DOHH2 (cell line): ENCODE measurements around the gene OR4E2.
A peak's percentile ranks its signal among the peaks of the same experiment; 100 is the strongest.

Experiments
- H3F3A ChIP-seq: fragments of 200-600 bp; sonication (generic), shearing (Covaris generic); 2 replicates; pipeline ENCODE4 v1.6.0; 2016; ENCODE audit warnings: antibody characterized with exemption, mild to moderate bottlenecking; ENCODE audit not compliant: control insufficient read depth, insufficient read depth
- H3K27ac ChIP-seq: fragments of 200-600 bp; sonication (generic); 2 replicates; pipeline ENCODE4 v1.5.1; 2014; ENCODE audit warnings: low read depth, mild to moderate bottlenecking, low read length, moderate library complexity
- H3K27me3 ChIP-seq: fragments of 200-600 bp; sonication (generic); 2 replicates; pipeline ENCODE4 v1.6.1; 2014; ENCODE audit warnings: mild to moderate bottlenecking, low read length, mixed read lengths; ENCODE audit not compliant: control insufficient read depth
- H3K36me3 ChIP-seq: fragments of 200-600 bp; sonication (generic); 2 replicates; pipeline ENCODE4 v1.6.1; 2014; ENCODE audit warnings: mild to moderate bottlenecking, low read length, moderate library complexity, mixed read lengths; ENCODE audit not compliant: control insufficient read depth
- H3K4me1 ChIP-seq: fragments of 200-600 bp; sonication (generic); 2 replicates; pipeline ENCODE4 v1.6.1; 2014; ENCODE audit warnings: mild to moderate bottlenecking, low read length, mixed read lengths; ENCODE audit not compliant: control insufficient read depth
- H3K4me2 ChIP-seq: fragments of 200-600 bp; sonication (generic); 2 replicates; pipeline ENCODE4 v1.6.0; 2014; ENCODE audit warnings: mild to moderate bottlenecking, low read length, moderate library complexity
- H3K4me3 ChIP-seq: fragments of 200-600 bp; sonication (generic); 2 replicates; pipeline ENCODE4 v1.5.1; 2014; ENCODE audit warnings: mild to moderate bottlenecking, low read length, mixed read lengths
- H3K79me2 ChIP-seq: fragments of 200-600 bp; sonication (generic); 2 replicates; pipeline ENCODE4 v1.6.1; 2014; ENCODE audit warnings: mild to moderate bottlenecking, low read length, mixed read lengths; ENCODE audit not compliant: control insufficient read depth
- H3K9me2 ChIP-seq: fragments of 200-600 bp; sonication (generic); replicated peaks from 2 replicates; pipeline ENCODE4 v1.6.1; 2014; ENCODE audit warnings: mild to moderate bottlenecking, low read length, mixed read lengths; ENCODE audit not compliant: control insufficient read depth
- H3K9me3 ChIP-seq: fragments of 200-600 bp; sonication (generic); 2 replicates; pipeline ENCODE4 v1.6.1; 2014; ENCODE audit warnings: antibody characterized with exemption, low read length, mixed read lengths; ENCODE audit not compliant: control insufficient read depth, insufficient read depth
- H4K20me1 ChIP-seq: fragments of 200-600 bp; sonication (generic); 2 replicates; pipeline ENCODE4 v1.6.0; 2014; ENCODE audit warnings: low read depth, mild to moderate bottlenecking, antibody characterized with exemption, low read length, moderate library complexity; ENCODE audit not compliant: control insufficient read depth, insufficient read depth
- EZH2phosphoT487 ChIP-seq: fragments of 200-600 bp; sonication (generic); IDR thresholded peaks from 2 replicates; pipeline ENCODE4 v1.6.1; 2017; ENCODE audit warnings: borderline replicate concordance, mild to moderate bottlenecking, antibody characterized with exemption, low read length, moderate library complexity, mixed read lengths
- TF ChIP-seq, protein P1 (sequence below): fragments of 200-600 bp; sonication (generic); IDR thresholded peaks from one replicate; pipeline ENCODE4 v1.5.1; 2014; ENCODE audit warnings: antibody characterized with exemption, mild to moderate bottlenecking, low read depth, low read length; ENCODE audit not compliant: poor library complexity, severe bottlenecking

The OR4E2 gene

DNA sequence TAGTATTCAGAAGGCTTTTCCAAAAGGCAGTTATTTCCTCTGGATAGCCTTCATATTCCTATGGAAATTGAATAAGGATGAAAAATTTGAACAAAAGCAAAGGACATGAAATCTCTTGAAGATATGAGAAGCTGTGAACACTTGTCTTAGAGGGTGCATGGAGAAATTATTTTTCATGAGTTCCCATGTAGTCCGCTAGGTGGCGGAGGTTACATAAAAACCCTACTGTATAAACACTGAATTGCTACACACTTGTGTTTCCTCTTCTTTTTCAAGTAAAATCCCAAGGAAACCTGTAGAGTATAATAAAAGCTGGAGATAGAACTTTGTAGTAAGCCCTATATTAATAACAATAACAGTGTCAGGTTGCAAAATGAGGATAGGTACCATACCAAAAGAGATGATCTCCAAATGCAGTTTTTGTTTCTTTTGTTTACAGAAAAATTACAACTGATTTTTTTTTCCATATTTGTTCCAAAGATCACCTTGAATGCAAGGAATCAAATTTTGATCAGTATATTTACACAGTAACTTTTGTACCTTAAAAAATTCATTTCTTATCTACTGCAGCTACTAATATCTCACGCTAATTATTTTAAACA is 57.8 kb downstream of the OR4E2 start:
- Histone ChIP-seq H3K9me3 (no peaks in the 10 kb centered on the region; the same call in 1 of the 2 replicates), H3K36me3 (no peaks in the 10 kb centered on the region), H3K27me3 (peaks cover 28% of the 10 kb centered on the region), H3K27ac (no peak overlapping the region), H3K4me1 (no peaks in the 10 kb centered on the region), H3K4me2 (no peak overlapping the region), H3K79me2 (no peaks in the 10 kb centered on the region), H3K4me3 (no peak overlapping the region), H3F3A (no peaks in the 10 kb centered on the region), H4K20me1 (no peaks in the 10 kb centered on the region), H3K9me2 (no peaks in the 10 kb centered on the region)
- TF ChIP-seq EZH2phosphoT487, result no peak
- TF ChIP-seq, protein P1, sequence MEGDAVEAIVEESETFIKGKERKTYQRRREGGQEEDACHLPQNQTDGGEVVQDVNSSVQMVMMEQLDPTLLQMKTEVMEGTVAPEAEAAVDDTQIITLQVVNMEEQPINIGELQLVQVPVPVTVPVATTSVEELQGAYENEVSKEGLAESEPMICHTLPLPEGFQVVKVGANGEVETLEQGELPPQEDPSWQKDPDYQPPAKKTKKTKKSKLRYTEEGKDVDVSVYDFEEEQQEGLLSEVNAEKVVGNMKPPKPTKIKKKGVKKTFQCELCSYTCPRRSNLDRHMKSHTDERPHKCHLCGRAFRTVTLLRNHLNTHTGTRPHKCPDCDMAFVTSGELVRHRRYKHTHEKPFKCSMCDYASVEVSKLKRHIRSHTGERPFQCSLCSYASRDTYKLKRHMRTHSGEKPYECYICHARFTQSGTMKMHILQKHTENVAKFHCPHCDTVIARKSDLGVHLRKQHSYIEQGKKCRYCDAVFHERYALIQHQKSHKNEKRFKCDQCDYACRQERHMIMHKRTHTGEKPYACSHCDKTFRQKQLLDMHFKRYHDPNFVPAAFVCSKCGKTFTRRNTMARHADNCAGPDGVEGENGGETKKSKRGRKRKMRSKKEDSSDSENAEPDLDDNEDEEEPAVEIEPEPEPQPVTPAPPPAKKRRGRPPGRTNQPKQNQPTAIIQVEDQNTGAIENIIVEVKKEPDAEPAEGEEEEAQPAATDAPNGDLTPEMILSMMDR, result peak; percentile 84

DNA sequence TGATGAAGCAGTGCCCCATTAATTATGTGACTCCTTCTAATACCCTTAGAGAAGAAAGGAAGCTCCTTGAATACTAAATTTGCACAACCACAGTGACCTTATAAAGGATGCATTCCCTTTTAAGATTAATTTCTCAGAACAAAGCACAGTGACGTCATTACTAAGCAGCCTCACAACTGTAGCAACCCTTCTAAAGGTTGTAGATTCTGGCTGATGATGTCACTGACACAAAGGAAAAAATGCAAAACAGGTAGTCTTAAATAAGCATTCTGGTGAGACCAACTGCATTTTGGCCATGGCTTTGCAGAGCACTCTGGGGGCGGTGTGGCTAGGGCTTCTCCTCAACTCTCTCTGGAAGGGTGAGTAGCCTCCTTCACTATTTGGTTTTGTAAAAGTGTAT is 58.4 kb downstream of the OR4E2 start:
- no peak overlapping the region for H3K27ac ChIP-seq
- no peaks in the 10 kb centered on the region for H3K9me2 ChIP-seq
- no peaks in the 10 kb centered on the region for H3K79me2 ChIP-seq
- H3K27me3 ChIP-seq, result peaks cover 22% of the 10 kb centered on the region
- H3K4me2 ChIP-seq, result no peak overlapping the region
- H3F3A ChIP-seq, result no peaks in the 10 kb centered on the region
- no peaks in the 10 kb centered on the region for H4K20me1 ChIP-seq
- H3K36me3 ChIP-seq, result no peaks in the 10 kb centered on the region
- H3K4me1 ChIP-seq, result no peaks in the 10 kb centered on the region
- H3K4me3 ChIP-seq, result no peak overlapping the region
- no peaks in the 10 kb centered on the region; the same call in 1 of the 2 replicates for H3K9me3 ChIP-seq
- TF ChIP-seq EZH2phosphoT487, result no peak
- TF ChIP-seq, protein P1, result no peak

DNA sequence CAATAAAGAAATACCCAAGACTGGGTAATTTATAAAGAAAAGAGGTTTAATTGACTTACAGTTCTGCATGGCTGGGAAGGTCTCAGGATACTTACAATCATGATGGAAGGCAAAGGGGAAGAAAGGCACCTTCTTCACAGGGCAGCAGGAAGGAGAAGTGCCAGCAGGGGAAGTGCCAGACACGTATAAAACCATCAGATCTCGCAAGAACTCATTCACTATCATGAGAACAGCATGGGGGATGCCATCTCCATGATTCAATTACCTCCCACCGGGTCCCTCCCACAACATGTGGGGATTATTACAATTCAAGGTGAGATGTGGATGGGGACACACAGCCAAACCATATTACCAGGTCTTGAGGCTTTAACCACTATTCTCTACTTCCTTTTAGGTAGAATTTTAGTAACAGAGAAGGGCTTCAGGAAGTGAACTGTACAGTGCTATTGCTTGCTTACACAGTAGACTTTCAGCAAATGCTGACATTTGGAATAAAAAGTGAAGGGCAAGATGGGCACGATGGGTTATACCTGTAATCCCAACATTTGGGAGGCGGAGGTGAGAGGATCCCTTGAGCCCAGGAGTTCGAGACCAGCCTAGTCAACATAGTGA is 60.8 kb downstream of the OR4E2 start:
- TF ChIP-seq, protein P1, result no peak
- TF ChIP-seq EZH2phosphoT487, result no peak
- Histone ChIP-seq H3K4me1 (no peaks in the 10 kb centered on the region), H4K20me1 (no peaks in the 10 kb centered on the region), H3K36me3 (no peaks in the 10 kb centered on the region), H3K27ac (no peak overlapping the region), H3K4me2 (no peak overlapping the region), H3K27me3 (peaks cover 18% of the 10 kb centered on the region), H3K9me3 (no peaks in the 10 kb centered on the region), H3K79me2 (no peaks in the 10 kb centered on the region), H3K4me3 (no peak overlapping the region), H3K9me2 (no peaks in the 10 kb centered on the region), H3F3A (no peaks in the 10 kb centered on the region)
